ENCODE measurements around the gene DAGLB. TPM values are rescaled to one million over a fixed set of nuclear protein-coding genes. Genes with fewer than 3 reads are reported as not detected.

The DAGLB gene
- total and polyA plus RNA-seq, 2 of the 4 experiments (the other 2 are of a cell fraction) = 23.4 to 33.5 TPM

DNA sequence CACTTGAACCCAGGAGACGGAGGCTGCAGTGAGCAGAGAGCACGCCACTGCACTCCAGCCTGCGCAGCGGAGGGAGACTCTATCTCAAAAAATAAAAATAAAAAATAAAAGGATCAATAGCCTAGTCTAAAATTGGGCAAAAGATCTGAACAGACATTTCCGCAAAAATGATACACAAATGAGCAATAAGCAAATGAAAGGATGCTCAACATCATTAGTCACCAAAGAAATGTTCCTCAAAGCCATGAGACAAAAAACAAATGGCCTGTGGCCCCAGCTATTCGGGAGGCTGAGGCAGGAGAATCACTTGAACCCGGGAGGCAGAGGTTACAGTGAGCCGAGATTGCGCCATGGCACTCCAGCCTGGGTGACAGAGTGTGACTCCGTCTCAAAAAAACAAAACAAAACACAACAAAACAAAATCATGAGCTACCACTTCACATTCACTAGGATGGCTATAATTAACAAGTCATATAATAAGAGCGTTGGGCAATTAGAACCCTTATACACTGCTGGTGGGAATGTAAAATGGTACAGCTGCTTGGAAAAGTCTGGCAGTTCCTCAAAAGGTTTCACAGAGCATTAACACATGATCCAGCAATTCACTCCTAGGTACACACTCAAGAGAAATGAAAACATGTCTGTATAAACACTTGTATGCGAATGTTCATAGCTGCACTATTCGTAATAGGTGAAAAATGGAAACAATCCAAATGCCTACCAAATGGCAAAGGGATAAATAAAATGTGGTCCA, 3.1 kb downstream of the DAGLB start (continued):
- TF ChIP-seq CEBPB (IDR thresholded peaks at IDR 0.05; ENCODE audit: low read depth, low read length) = no peak
- TF ChIP-seq RCOR1 (IDR thresholded peaks at IDR 0.05; ENCODE audit: insufficient replicate concordance, low read length) = no peak

DNA sequence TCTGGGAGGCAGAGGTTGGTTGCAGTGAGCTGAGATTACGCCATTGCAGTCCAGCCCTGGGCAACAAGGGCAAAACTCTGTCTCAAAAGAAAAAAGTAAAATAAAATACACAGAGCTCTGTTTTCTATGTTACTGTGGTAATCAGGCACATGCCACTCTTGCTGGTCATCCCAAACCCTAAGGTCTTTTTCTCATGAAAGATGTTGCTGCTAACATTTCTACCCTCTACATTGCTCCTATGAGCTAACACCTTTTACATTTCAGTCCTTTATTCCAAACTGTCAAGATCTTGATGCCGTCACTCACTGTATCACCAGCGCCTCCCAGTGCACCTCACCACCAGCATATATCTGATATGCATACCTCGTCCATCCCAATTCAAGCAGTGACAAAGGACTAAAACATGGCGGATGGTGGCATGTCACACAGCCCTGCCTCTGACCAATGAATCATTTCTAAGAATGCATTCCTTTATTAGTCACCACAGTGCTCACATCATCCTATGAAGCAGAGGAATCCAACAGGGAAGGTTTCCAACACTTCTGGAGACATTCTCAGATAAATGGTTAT, 4.3 kb downstream of the DAGLB start:
- Histone ChIP-seq H2AK9ac (replicated peaks; ENCODE audit: low read depth, low read length, poor library complexity) (peak overlapping the region; percentile 89), H2BK5ac (ENCODE audit: low read depth, low read length, poor library complexity, severe bottlenecking) (peak overlapping the region; percentile 99), H2AFZ (replicated peaks; ENCODE audit: low read length, poor library complexity) (peak overlapping the region; percentile 86), H3K36me3 (ENCODE audit: control insufficient read depth, insufficient read depth, low read length) (peaks cover 17% of the 10 kb centered on the region), H3K27ac (ENCODE audit: insufficient read depth, low read length) (peak overlapping the region; percentile 87), H3K14ac (replicated peaks; ENCODE audit: low read depth, low read length) (peak overlapping the region; percentile 97), H2BK120ac (ENCODE audit: low read depth, low read length) (peak overlapping the region; percentile 99), H3K4me3 (ENCODE audit: insufficient read depth, low read depth, low read length) (no peak overlapping the region), H3K56ac (ENCODE audit: extremely low read depth, insufficient read depth, low read length) (peak overlapping the region; percentile 55), H3K4me1 (ENCODE audit: control insufficient read depth, insufficient read depth, low read length) (peaks cover 20% of the 10 kb centered on the region), H3K4ac (ENCODE audit: low read depth, low read length) (peak overlapping the region; percentile 99), H4K20me1 (ENCODE audit: insufficient read depth, low read length) (peaks cover 21% of the 10 kb centered on the region), H4K5ac (ENCODE audit: low read depth, low read length) (peak overlapping the region; percentile 52), H4K8ac (ENCODE audit: low read depth in 2 of 2, low read length in 2 of 2) (peak overlapping the region; percentile 33 to 99), H3K18ac (ENCODE audit: low read depth, low read length) (peak overlapping the region; percentile 58), H2BK20ac (ENCODE audit: low read depth, low read length) (peak overlapping the region; percentile 99), H3K79me1 (ENCODE audit: low read depth in 1 of 2, low read length in 2 of 2) (peaks cover 23 to 72% of the 10 kb centered on the region in 2 experiments), H3K27me3 (ENCODE audit: control insufficient read depth, insufficient read depth, low read length) (no peaks in the 10 kb centered on the region), H3K9me3 (ENCODE audit: control insufficient read depth, insufficient read depth, low read length) (no peaks in the 10 kb centered on the region), H3K9ac (ENCODE audit: low read depth, low read length) (no peak overlapping the region), H3K9me1 (ENCODE audit: insufficient read depth, low read length) (peaks cover 29% of the 10 kb centered on the region), H3K23ac (ENCODE audit: low read depth, low read length) (peak overlapping the region; percentile 97), H2AK5ac (ENCODE audit: low read depth, low read length) (peak overlapping the region; percentile 92), H4K91ac (ENCODE audit: insufficient read depth, low read depth, low read length) (peak overlapping the region; percentile 98), H2BK15ac (ENCODE audit: low read depth, low read length) (peak overlapping the region; percentile 93; the same call in 1 of the 3 replicates), H3K4me2 (ENCODE audit: low read depth, low read length) (peak overlapping the region; percentile 32; the same call in 1 of the 2 replicates)
- dilution Hi-C loops (cut with HindIII; ENCODE audit: low sequenced_read_pairs, unreplicated experiment) (no loop called here), intact Hi-C loops (cut with micrococcal nuclease) (no loop called here), in situ Hi-C loops (cut with MboI; ENCODE audit: low sequenced_read_pairs) (no loop called here)
- CTCF ChIA-PET = interaction anchor here (0.8 kb wide), 1 partner anchor 142 kb away, joined by 3 read pairs; no protein-coding TSS in a partner anchor
- ATAC-seq (ENCODE audit: low read depth) = peak; percentile 64
- DNase-seq = peak; percentile 96
- POLR2A ChIA-PET (ENCODE audit: unreplicated experiment) = interaction anchor here (0.7 kb wide), 1 partner anchor 1220 kb away, joined by 10 read pairs; no protein-coding TSS in a partner anchor
- no peak for TF ChIP-seq POLR2A (IDR thresholded peaks at IDR 0.05; ENCODE audit: low read depth, low read length)
- TF ChIP-seq NFE2L2 (IDR thresholded peaks at IDR 0.05; ENCODE audit: low read depth, low read length) = no peak
- peak; percentile 19 for TF ChIP-seq RCOR1 (IDR thresholded peaks at IDR 0.05; ENCODE audit: insufficient replicate concordance, low read length)
- TF ChIP-seq RAD21 (IDR thresholded peaks at IDR 0.05; ENCODE audit: low read length) = no peak
- TF ChIP-seq, protein P1, sequence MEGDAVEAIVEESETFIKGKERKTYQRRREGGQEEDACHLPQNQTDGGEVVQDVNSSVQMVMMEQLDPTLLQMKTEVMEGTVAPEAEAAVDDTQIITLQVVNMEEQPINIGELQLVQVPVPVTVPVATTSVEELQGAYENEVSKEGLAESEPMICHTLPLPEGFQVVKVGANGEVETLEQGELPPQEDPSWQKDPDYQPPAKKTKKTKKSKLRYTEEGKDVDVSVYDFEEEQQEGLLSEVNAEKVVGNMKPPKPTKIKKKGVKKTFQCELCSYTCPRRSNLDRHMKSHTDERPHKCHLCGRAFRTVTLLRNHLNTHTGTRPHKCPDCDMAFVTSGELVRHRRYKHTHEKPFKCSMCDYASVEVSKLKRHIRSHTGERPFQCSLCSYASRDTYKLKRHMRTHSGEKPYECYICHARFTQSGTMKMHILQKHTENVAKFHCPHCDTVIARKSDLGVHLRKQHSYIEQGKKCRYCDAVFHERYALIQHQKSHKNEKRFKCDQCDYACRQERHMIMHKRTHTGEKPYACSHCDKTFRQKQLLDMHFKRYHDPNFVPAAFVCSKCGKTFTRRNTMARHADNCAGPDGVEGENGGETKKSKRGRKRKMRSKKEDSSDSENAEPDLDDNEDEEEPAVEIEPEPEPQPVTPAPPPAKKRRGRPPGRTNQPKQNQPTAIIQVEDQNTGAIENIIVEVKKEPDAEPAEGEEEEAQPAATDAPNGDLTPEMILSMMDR (conservative IDR thresholded peaks at IDR 0.05; ENCODE audit: low read depth, low read length) = no peak
- TF ChIP-seq CHD1 (IDR thresholded peaks at IDR 0.05; ENCODE audit: low read depth, low read length) = no peak
- TF ChIP-seq CEBPB (IDR thresholded peaks at IDR 0.05; ENCODE audit: low read depth, low read length) = peak; percentile 78
- no peak for TF ChIP-seq MAZ (IDR thresholded peaks at IDR 0.05; ENCODE audit: borderline replicate concordance, low read depth, low read length)
- TF ChIP-seq RFX5 (IDR thresholded peaks at IDR 0.05; ENCODE audit: low read depth, low read length) = no peak
- 0 out of 2 replicates have a peak, but pooled peaks have one; percentile 18 for TF ChIP-seq MXI1 (IDR thresholded peaks at IDR 0.05; ENCODE audit: borderline replicate concordance, low read depth, low read length)
- TF ChIP-seq BHLHE40 (IDR thresholded peaks at IDR 0.05; ENCODE audit: low read depth, low read length) = no peak; the same call in 1 of the 2 replicates
- peak; percentile 91 for TF ChIP-seq FOS (IDR thresholded peaks at IDR 0.05; ENCODE audit: low read depth, low read length)
- no peak for TF ChIP-seq SMC3 (IDR thresholded peaks at IDR 0.05; ENCODE audit: low read depth, low read length)
- BruUV-seq (replicated peaks) = no TSS peak
- WGBS, 2 experiments (ENCODE audit: extremely low coverage in 2 of 2, insufficient read length in 1 of 2) = 60% methylated on average over 1 of the region's 5 CpGs; no CpG with 5 or more reads in 1 of the 2 experiments

Measured in IMR-90 (cell line).